GM15510 (cell line): ENCODE results near the gene ENO1.

Experiments used
- POLR2A ChIP-seq: IDR thresholded peaks from 3 replicates; pipeline ENCODE4 v1.6.1; 2011; ENCODE audit warnings: borderline replicate concordance; ENCODE audit not compliant: insufficient read length; ENCODE audit errors: extremely low read depth

The ENO1 gene

DNA sequence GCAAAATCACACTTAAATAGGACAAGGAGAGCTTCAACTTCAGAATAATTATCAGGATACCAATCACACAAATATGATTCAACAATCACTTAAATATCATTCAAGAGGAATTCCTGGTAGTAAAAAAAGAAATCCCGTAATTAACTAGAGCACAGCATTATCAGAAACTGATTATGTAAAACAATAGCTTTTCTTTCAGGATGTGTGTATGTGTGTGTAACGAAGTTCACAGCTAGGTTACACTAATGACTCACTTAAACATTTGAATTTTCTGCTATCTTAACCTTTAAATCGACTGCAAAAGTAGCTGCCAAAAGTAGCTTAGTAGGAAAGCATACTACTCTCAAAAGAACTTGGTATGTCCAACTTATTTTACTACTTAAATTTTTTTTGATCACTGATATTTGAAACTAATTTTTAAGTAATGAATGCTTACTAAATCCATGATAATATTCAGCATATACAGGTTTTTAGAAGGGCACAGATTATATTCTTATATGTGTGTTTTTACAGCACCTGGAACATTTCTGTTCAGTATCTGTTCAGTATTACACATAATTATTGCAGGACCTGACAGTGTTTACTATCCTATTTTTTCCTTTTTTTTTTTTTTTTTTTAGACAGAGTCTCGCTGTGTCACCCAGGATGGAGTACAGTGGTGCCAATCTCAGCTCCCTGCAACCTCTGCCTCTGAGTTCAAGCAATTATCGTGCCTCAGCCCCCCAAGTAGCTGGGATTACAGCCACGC lies 65.3 kb downstream of the ENO1 start:
- no peak for TF ChIP-seq POLR2A

DNA sequence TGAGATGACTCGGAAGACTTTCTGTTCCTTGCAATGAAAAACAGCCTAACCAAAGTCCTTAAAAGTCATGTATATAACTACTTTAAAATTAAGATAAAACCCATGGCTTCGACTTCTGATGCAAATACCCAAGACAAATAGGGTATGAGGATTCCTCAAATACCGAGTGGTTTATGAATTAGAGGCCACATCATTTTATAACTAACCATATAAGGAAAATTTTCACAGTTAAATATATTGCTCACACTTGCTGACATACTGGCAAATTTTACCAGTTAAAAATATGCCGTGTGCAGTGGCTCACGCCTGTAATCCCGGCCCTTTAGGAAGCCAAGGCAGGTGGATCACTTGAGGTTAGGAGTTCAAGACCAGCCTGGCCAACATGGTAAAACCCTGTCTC lies 66.4 kb downstream of the ENO1 start:
- TF ChIP-seq POLR2A, result no peak
